GM12875 (cell line): ENCODE results near the gene LMO7.
"Not testable (repeated sequence)": the region's sequence is repeated elsewhere in the genome, so short reads cannot be mapped to it uniquely, and the experiment has no call there.

Source experiments
- H3K4me3 ChIP-seq: one replicate; pipeline ENCODE4 v1.5.1; 2011; ENCODE audit warnings: low read depth, low read length, control low read depth
- TF ChIP-seq, protein P1 (sequence below): IDR thresholded peaks from 2 replicates; pipeline ENCODE4 v1.5.1; 2011; ENCODE audit warnings: low read depth, mild to moderate bottlenecking, control low read depth, inconsistent platforms, low read length, moderate library complexity, borderline replicate concordance; ENCODE audit not compliant: insufficient read depth

LMO7 gene

DNA sequence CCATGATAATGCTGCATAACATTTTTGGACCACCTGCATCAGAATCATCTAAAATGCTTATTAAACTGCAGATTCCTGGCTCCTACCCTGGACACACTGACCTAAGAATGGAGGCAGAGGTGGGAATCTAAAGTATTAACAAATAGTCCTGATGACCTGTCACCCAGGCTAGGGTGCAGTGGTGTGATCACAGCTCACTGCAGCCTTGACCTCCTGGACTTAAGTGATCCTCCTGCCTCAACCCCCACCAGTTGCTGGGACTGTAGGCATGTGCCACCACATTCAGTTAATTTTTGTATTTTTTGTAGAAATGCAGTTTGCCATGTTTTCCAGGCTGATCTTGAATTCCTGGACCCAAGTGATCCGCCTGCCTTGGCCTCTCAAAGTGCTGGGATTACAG is 43.3 kb downstream of the LMO7 start:
- no peak overlapping the region for H3K4me3 ChIP-seq
- TF ChIP-seq, protein P1, sequence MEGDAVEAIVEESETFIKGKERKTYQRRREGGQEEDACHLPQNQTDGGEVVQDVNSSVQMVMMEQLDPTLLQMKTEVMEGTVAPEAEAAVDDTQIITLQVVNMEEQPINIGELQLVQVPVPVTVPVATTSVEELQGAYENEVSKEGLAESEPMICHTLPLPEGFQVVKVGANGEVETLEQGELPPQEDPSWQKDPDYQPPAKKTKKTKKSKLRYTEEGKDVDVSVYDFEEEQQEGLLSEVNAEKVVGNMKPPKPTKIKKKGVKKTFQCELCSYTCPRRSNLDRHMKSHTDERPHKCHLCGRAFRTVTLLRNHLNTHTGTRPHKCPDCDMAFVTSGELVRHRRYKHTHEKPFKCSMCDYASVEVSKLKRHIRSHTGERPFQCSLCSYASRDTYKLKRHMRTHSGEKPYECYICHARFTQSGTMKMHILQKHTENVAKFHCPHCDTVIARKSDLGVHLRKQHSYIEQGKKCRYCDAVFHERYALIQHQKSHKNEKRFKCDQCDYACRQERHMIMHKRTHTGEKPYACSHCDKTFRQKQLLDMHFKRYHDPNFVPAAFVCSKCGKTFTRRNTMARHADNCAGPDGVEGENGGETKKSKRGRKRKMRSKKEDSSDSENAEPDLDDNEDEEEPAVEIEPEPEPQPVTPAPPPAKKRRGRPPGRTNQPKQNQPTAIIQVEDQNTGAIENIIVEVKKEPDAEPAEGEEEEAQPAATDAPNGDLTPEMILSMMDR: no peak

DNA sequence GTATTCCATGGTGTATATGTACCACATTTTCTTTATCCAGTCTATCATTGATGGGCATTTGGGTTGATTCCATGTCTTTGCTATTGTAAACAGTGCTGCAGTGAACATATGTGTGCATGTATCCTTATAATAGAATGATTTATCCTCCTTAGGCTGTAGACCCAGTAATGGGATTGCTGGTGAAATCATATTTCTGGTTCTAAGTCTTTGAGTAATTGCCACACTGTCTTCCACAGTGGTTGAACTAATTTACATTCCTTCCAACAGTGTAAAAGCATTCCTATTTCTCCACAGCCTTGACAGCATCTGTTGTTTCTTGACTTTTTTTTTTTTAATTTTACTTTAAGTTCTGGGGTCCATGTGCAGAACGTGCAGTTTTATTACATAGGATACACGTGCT is 44.1 kb downstream of the LMO7 start:
- not testable (repeated sequence) for H3K4me3 ChIP-seq

DNA sequence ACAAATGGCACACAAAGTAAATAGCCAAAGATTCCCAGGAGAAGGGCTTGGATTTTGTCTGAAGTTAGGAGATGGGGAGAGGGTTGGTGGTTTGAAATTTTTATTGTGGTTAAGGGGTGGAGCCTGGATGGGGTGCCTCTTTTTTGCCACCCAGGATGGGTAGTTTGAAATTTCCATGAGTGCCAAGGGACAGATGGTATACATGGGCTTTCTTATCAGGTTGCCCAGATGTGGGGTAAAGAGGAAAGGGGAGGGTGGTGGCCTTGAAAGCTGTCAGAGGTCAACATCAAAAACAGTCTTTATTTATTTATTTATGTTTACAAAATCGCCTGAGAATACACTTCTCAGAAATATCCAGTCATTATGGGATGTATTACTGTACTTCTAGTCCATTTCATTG is 46.2 kb downstream of the LMO7 start:
- H3K4me3 ChIP-seq: no peak overlapping the region
- TF ChIP-seq, protein P1: no peak

DNA sequence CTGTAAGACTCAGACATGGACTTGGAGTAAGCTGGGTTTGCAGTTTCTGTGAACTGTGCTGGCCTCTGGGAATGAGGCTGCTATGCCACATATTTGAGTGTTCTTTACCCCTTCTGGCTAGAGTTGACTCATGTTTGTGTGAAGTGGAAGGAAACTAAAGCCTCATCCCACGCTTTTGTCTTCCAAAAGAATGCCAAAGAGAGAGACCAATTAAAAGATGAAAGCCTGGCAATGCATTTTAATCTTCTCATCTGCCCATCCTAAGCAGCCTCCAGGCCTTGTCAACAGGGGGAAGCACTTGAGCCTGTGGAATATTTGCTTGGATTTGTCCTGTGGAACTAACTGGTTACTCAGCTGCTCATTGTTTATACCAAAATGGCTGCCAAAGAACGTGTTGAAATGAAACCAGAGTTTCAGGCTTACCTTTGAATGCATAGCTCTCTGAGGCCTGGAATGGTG is 49.1 kb downstream of the LMO7 start:
- no peak overlapping the region for H3K4me3 ChIP-seq
- TF ChIP-seq, protein P1: no peak

DNA sequence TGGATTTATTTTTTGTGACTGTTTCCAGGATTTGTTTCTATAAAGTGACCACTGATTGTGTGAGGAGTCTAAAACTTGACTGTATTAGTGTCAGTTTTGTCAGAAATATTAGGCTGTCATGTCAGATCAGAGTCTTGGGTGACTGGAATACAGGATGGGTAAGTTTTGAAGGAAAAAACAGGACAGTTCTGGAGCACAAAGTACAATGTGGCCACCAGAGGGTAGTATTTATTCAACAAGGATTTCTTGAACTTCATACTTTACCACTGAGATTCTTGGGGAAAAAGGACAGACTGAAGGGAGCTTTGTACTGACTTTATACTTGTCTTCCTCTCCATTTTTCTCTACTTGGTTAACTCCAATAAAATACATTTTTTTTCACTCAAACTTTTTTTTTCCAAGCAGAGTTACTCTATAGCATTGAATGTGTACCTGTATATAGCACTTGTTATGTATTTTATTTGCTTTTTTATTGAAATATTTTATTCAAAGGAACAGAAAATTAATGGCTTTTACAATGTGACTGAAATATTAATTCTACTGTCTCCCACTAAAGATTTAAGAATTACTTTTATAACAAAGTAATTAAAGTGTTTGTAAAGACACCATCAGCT is 51.1 kb downstream of the LMO7 start:
- TF ChIP-seq, protein P1: peak; percentile 21; the same call in 1 of the 2 replicates
- no peak overlapping the region for H3K4me3 ChIP-seq

DNA sequence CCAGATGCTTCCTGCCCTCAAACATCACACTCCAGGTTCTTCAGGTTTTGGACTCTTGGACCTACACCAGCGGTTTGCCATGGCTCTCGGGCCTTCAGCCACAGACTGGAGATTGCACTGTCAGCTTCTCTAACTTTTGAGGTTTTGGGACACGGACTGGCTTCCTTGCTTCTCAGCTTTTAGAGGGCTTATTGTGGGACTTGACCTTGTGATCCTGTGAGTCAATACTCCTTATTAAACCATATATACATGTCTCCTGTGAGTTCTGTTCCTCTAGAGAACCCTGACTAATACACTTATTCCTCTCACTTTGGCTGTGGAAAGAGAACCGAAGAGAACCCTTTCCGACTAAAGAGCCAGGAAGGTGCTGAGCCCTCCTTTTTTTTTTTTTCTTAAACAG is 53.6 kb downstream of the LMO7 start:
- TF ChIP-seq, protein P1: no peak
- no peak overlapping the region for H3K4me3 ChIP-seq

DNA sequence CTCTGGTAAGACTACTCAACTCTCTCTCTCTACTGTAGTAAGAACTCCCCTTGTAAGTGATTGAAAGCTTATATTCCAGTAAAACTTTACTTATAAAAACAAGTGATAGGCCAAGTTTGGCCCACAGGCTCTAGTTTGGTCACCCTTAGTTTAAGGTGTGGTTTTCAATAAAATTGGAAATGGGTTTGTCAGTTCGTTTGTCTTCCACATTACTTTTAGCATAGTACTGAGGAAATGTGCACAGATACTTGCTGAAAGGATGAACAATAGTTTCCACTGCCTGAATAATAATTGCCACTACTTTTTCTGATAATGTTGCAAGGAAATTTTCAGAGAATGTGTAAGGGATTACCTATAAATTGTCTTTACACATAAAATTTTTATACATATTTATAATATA is 54.5 kb downstream of the LMO7 start:
- TF ChIP-seq, protein P1: no peak
- H3K4me3 ChIP-seq: no peak overlapping the region
